Suprapubic skin (tissue), 4 donors: ENCODE results near the gene TRAF3. TPM values are rescaled to one million over a fixed set of nuclear protein-coding genes. Genes with fewer than 3 reads are reported as not detected.

Experiments
- DNase-seq, 2 donors: peaks; one replicate each; pipeline ENCODE4 v3.0.0-alpha.2; 2019; ENCODE audit warnings: low spot score in 2 of 2
- H3K27ac ChIP-seq: fragments of 200-600 bp; sonication (generic); one replicate; pipeline ENCODE4 v1.5.1; 2019
- H3K27me3 ChIP-seq: fragments of 200-600 bp; sonication (generic); one replicate; pipeline ENCODE4 v1.5.1; 2019
- H3K36me3 ChIP-seq: fragments of 200-600 bp; sonication (generic); one replicate; pipeline ENCODE4 v1.5.1; 2019
- H3K4me1 ChIP-seq: fragments of 200-600 bp; sonication (generic); one replicate; pipeline ENCODE4 v1.5.1; 2019
- H3K4me3 ChIP-seq: fragments of 200-600 bp; sonication (generic); one replicate; pipeline ENCODE4 v1.5.1; 2019; ENCODE audit warnings: mild to moderate bottlenecking
- H3K9me3 ChIP-seq: fragments of 200-600 bp; sonication (generic); one replicate; pipeline ENCODE4 v1.5.1; 2019
- EP300 ChIP-seq: sonication (generic); formaldehyde crosslinking; IDR thresholded peaks from one replicate; pipeline ENCODE4 v1.6.1; 2017; ENCODE audit warnings: antibody characterized with exemption
- POLR2A ChIP-seq, 2 donors: fragments of 450-650 bp; IDR thresholded peaks; one replicate each; pipeline ENCODE4 v1.6.1; 2017; ENCODE audit warnings: antibody characterized with exemption in 2 of 2, mild to moderate bottlenecking in 2 of 2, moderate library complexity in 2 of 2
- POLR2AphosphoS5 ChIP-seq, 3 donors: sonication (generic); formaldehyde crosslinking; IDR thresholded peaks; one replicate each; pipeline ENCODE4 v1.6.1; 2017; ENCODE audit warnings: antibody characterized with exemption in 3 of 3
- WGBS: methylation state at CpG from one replicate; pipeline ENCODE4 v1.1.5; 2018; 5-methylcytosine and 5-hydroxymethylcytosine counted together
- total RNA-seq, 4 donors: library from RNA; depleted of rRNA; stranded (reverse); fragments of >200 nt; gene quantifications; one replicate each; pipeline ENCODE4 v1.1.0, GENCODE V29; 2016
- TF ChIP-seq, protein P1 (sequence below), 2 donors: fragments of 200-600 bp in 1 of 2; fragments of 450-650 bp in 1 of 2; sonication (generic) in 1 of 2; IDR thresholded peaks; one replicate each; pipeline ENCODE4 v1.5.1; 2016 to 2019; ENCODE audit warnings: antibody characterized with exemption in 2 of 2, mild to moderate bottlenecking in 1 of 2, moderate library complexity in 1 of 2

The TRAF3 gene
- total RNA-seq, 4 donors from 2014 or later: 8.7 to 22.8 (median 14.2) TPM

DNA sequence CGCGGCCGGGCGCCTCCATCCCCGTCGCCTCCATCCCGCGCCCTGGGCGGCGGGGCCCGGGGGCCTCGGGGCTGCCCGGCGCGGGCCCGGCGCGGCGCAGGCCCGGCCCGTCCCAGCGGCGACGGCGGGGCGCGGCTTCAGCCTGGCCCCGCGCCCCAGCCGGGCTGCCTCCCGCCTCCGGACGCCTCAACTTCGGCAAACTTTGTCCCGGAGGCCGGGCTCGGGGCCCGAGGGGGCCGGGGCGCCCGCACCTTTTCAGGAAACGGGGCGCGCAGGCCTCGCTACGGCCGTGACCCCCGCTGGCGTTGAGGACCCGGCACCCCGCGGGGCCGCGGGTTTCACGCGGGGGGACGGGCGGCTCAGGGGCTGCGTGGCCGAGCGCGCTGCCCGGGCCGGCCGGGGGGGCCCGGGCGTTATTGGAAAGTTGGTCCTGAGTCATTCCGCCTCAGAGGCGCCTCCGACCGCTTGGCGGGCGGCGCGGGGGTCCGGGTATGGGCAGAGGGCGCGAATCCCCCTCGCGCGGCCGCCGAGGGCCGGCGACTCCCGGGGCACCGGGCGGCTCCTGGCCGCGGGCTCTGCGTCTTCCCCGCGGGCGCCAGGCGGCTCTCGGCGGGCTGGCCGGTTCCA is 575 bp downstream of the TRAF3 start:
- DNase-seq: no peak
- H3K4me1 ChIP-seq: peaks cover 22% of the 10 kb centered on the region
- peak overlapping the region; percentile 81 for H3K27ac ChIP-seq
- H3K4me3 ChIP-seq: peak overlapping the region; percentile 98
- WGBS: under 1% methylated on average over 31 of the region's 98 CpGs
- no peaks in the 10 kb centered on the region for H3K27me3 ChIP-seq
- TF ChIP-seq POLR2AphosphoS5 (IDR thresholded peaks at IDR 0.05): no peak
- no peak for TF ChIP-seq POLR2A (IDR thresholded peaks at IDR 0.05)
- TF ChIP-seq, protein P1, sequence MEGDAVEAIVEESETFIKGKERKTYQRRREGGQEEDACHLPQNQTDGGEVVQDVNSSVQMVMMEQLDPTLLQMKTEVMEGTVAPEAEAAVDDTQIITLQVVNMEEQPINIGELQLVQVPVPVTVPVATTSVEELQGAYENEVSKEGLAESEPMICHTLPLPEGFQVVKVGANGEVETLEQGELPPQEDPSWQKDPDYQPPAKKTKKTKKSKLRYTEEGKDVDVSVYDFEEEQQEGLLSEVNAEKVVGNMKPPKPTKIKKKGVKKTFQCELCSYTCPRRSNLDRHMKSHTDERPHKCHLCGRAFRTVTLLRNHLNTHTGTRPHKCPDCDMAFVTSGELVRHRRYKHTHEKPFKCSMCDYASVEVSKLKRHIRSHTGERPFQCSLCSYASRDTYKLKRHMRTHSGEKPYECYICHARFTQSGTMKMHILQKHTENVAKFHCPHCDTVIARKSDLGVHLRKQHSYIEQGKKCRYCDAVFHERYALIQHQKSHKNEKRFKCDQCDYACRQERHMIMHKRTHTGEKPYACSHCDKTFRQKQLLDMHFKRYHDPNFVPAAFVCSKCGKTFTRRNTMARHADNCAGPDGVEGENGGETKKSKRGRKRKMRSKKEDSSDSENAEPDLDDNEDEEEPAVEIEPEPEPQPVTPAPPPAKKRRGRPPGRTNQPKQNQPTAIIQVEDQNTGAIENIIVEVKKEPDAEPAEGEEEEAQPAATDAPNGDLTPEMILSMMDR (IDR thresholded peaks at IDR 0.05): no peak
- no peak for TF ChIP-seq EP300
- no peaks in the 10 kb centered on the region for H3K9me3 ChIP-seq
- H3K36me3 ChIP-seq: no peaks in the 10 kb centered on the region

DNA sequence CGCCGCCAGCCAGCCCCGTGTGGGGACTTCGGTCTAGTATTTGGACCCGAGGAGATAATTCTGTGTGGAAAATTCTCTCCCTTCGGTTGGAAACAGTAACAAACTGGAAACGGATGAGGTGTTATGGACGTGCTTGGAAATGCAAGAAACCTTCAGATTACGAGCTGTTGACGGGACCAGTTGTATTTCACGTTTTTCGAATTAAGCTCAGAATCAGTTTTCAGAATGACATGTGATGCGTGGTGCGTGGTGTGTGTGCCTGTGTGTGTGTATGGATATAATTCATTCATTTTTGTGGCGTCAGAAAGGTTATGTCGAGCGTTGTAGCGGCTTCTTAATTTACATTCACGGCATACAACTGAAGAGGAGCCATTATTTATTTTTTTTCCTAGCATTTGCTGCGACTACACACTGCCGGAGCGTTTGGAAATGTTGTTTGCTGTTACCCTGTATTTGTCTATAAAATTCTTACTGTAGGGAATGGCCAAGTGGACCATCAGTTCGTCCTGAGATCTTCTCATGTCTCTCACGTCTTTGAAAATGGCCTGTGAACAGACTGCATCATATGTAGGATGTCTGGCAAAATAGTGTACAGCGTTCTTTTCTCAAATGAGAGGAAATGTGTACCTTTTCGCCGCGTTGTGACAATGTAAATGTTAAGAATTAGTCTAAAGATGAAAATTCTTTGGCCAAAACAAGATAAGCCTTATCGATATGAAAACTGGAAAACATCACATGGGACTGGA is 1.3 kb downstream of the TRAF3 start:
- no peak for DNase-seq
- no peaks in the 10 kb centered on the region for H3K36me3 ChIP-seq
- H3K4me1 ChIP-seq: peaks cover 22% of the 10 kb centered on the region
- H3K4me3 ChIP-seq: peak overlapping the region; percentile 98
- no peak for TF ChIP-seq POLR2A (IDR thresholded peaks at IDR 0.05)
- TF ChIP-seq EP300: no peak
- TF ChIP-seq, protein P1 (IDR thresholded peaks at IDR 0.05): no peak
- TF ChIP-seq POLR2AphosphoS5 (IDR thresholded peaks at IDR 0.05): no peak
- H3K27ac ChIP-seq: peak overlapping the region; percentile 81
- 10% methylated on average over 27 of the region's 29 CpGs for WGBS
- no peaks in the 10 kb centered on the region for H3K9me3 ChIP-seq
- H3K27me3 ChIP-seq: no peaks in the 10 kb centered on the region

DNA sequence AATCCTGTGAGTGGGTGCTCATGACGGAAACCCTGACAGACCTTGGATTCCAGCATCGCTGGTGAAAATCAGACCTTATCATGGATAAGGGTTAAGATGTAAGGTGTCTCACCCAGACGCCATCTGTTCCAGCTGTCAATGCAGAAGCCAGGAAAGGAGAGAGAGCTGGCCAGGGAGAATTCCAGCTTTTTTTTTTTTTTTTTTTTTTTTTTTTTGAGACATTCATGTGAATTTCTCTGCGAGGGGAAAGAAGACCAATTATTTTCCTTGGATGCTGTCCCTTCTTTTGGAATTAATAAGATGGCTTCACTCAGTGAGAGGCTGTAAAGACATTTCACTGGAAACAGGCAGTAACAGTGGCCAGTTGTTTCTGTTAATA is 1.8 kb downstream of the TRAF3 start:
- no peak overlapping the region for H3K27ac ChIP-seq

DNA sequence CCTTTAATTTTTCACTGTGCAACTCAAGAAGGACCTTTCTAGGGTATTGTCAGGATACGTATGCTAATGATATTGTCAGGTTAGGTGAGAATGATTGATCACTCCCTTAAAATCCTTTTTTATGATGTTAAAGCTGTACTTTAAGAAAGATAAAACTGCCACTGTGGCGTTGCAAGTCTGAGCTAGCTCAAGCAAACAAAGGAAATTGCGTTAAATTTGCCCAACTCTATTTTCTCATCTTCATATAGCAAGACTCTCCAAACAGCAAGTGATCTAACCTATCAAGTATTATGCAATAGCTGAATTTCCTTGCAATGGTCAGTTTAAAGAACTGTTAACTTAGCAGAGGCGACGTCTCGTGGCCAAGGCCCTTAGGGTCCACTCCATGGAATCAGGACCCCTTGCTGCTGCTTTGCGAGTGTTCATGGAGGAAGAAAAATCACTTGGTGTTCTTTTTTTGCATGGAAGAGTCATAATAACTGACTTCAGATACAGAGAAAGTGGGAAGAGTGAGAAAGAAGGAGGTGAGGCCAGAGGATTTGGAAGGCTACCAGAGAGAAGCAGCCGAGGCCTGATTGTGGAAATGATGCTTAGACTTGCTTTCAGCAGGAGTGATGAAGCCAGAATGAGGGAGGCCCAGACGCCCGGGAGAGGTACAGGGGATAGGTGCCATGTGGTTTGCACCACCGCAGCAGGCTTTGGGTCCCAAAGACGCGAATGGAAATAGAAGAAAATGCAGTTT is 2.5 kb downstream of the TRAF3 start:
- TF ChIP-seq POLR2AphosphoS5 (IDR thresholded peaks at IDR 0.05) (no peak), EP300 (no peak)

More for the DNA sequence above, 1.8 kb downstream of the TRAF3 start:
- WGBS: 50% methylated on average over 4 of the region's 4 CpGs
- no peak for DNase-seq
- Histone ChIP-seq H3K9me3 (no peaks in the 10 kb centered on the region), H3K4me1 (peaks cover 22% of the 10 kb centered on the region), H3K27me3 (no peaks in the 10 kb centered on the region), H3K36me3 (no peaks in the 10 kb centered on the region), H3K4me3 (peak overlapping the region; percentile 98)
- TF ChIP-seq, protein P1 (IDR thresholded peaks at IDR 0.05): no peak
- TF ChIP-seq POLR2A (IDR thresholded peaks at IDR 0.05): no peak
- TF ChIP-seq POLR2AphosphoS5 (IDR thresholded peaks at IDR 0.05): no peak
- no peak for TF ChIP-seq EP300

DNA sequence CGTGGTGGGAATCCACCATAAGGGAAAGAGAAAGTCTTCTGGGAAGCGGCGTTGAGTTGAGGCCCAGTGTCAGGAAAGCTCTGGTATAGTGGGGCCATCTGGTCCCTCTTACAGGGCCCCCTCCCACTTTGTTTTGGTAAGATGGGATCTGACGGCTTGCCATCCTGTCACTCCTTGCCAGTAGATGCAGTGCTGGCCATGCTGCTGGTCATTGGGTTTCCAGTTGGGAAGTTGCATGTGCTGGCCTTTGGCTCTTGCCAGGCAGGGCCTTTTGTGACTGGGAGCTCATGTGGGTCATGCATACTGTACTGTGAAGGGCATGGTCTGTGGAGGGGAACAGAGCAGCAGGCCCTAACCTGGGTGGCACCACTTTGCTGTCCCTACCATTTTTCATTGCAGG is 3.8 kb downstream of the TRAF3 start:
- Histone ChIP-seq H3K9me3 (no peaks in the 10 kb centered on the region), H3K36me3 (no peaks in the 10 kb centered on the region), H3K4me3 (no peak overlapping the region), H3K4me1 (peaks cover 22% of the 10 kb centered on the region), H3K27me3 (no peaks in the 10 kb centered on the region), H3K27ac (no peak overlapping the region)
- TF ChIP-seq, protein P1 (IDR thresholded peaks at IDR 0.05): no peak
- TF ChIP-seq POLR2A (IDR thresholded peaks at IDR 0.05): no peak
- TF ChIP-seq POLR2AphosphoS5 (IDR thresholded peaks at IDR 0.05): no peak
- no peak for TF ChIP-seq EP300
- 91% methylated on average over 4 of the region's 4 CpGs for whole genome bisulfite sequencing
- no peak for DNase-seq

More for the DNA sequence above, 2.5 kb downstream of the TRAF3 start:
- Histone ChIP-seq H3K36me3 (no peaks in the 10 kb centered on the region), H3K9me3 (no peaks in the 10 kb centered on the region), H3K27me3 (no peaks in the 10 kb centered on the region), H3K27ac (no peak overlapping the region), H3K4me1 (peaks cover 22% of the 10 kb centered on the region), H3K4me3 (no peak overlapping the region)
- 85% methylated on average over 13 of the region's 13 CpGs for WGBS
- no peak for DNase-seq
